Astrocyte (in vitro differentiated cells and primary cell): ENCODE measurements around the gene SELENBP1. TPM values are rescaled to one million over a fixed set of nuclear protein-coding genes. Genes with fewer than 3 reads are reported as not detected.

Source experiments
- DNase-seq: peaks from one replicate; pipeline ENCODE4 v3.0.0-alpha.2; 2010; ENCODE audit warnings: low read depth
- FAIRE-seq: peaks from 2 replicates; lab custom pipeline; 2011; peaks lifted over from hg19 to GRCh38; lab: Jason Lieb, UNC
- H2AFZ ChIP-seq: 2 replicates; pipeline ENCODE4 v1.6.0; 2012; ENCODE audit warnings: low read depth, low read length, inconsistent platforms
- H3K27ac ChIP-seq: 2 replicates; pipeline ENCODE4 v1.5.1; 2011; ENCODE audit warnings: low read depth, low read length, inconsistent platforms
- H3K27me3 ChIP-seq: 2 replicates; pipeline ENCODE4 v1.6.0; 2011; ENCODE audit warnings: low read length, inconsistent platforms; ENCODE audit not compliant: insufficient read depth
- H3K36me3 ChIP-seq: 2 replicates; pipeline ENCODE4 v1.5.1; 2011; ENCODE audit warnings: low read length, inconsistent platforms; ENCODE audit not compliant: insufficient read depth
- H3K4me1 ChIP-seq: 2 replicates; pipeline ENCODE4 v1.5.1; 2011; ENCODE audit warnings: low read length, inconsistent platforms; ENCODE audit not compliant: insufficient read depth
- H3K4me2 ChIP-seq: 2 replicates; pipeline ENCODE4 v1.6.0; 2012; ENCODE audit warnings: low read length, inconsistent platforms
- H3K4me3 ChIP-seq: 2 replicates; pipeline ENCODE4 v1.5.1; 2011; ENCODE audit warnings: low read depth, mild to moderate bottlenecking, low read length, inconsistent platforms; ENCODE audit not compliant: insufficient read depth
- H3K79me2 ChIP-seq: 2 replicates; pipeline ENCODE4 v1.6.0; 2012; ENCODE audit warnings: mild to moderate bottlenecking, low read length, inconsistent platforms; ENCODE audit not compliant: insufficient read depth
- H3K9ac ChIP-seq: 2 replicates; pipeline ENCODE4 v1.6.0; 2012; ENCODE audit warnings: mild to moderate bottlenecking, low read length, inconsistent platforms
- H3K9me3 ChIP-seq: 2 replicates; pipeline ENCODE4 v1.5.1; 2012; ENCODE audit warnings: low read depth, mild to moderate bottlenecking, low read length, inconsistent platforms; ENCODE audit not compliant: insufficient read depth
- H4K20me1 ChIP-seq: 2 replicates; pipeline ENCODE4 v1.6.0; 2012; ENCODE audit warnings: low read length, inconsistent platforms; ENCODE audit not compliant: insufficient read depth
- H3K27ac Mint-ChIP-seq: one replicate; pipeline ENCODE4 v1.8.0; 2021; ENCODE audit warnings: mild to moderate bottlenecking, mixed read lengths; ENCODE audit not compliant: unreplicated experiment
- H3K27me3 Mint-ChIP-seq: one replicate; pipeline ENCODE4 v1.8.0; 2021; ENCODE audit warnings: low read depth, mixed read lengths; ENCODE audit not compliant: unreplicated experiment
- H3K36me3 Mint-ChIP-seq: one replicate; pipeline ENCODE4 v1.8.0; 2021; ENCODE audit warnings: low read depth, mixed read lengths; ENCODE audit not compliant: unreplicated experiment
- H3K4me1 Mint-ChIP-seq: one replicate; pipeline ENCODE4 v1.8.0; 2021; ENCODE audit warnings: low read depth, mixed read lengths; ENCODE audit not compliant: unreplicated experiment
- H3K4me3 Mint-ChIP-seq: one replicate; pipeline ENCODE4 v1.8.0; 2021; ENCODE audit warnings: mild to moderate bottlenecking, moderate library complexity, mixed read lengths; ENCODE audit not compliant: unreplicated experiment
- H3K9me3 Mint-ChIP-seq: one replicate; pipeline ENCODE4 v1.8.0; 2021; ENCODE audit warnings: mild to moderate bottlenecking, mixed read lengths; ENCODE audit not compliant: unreplicated experiment
- CTCF ChIP-seq: IDR thresholded peaks from 2 replicates; pipeline ENCODE4 v1.5.1; 2011; ENCODE audit warnings: low read depth, mild to moderate bottlenecking, inconsistent platforms, low read length, moderate library complexity; ENCODE audit not compliant: insufficient read depth
- EZH2 ChIP-seq: IDR thresholded peaks from 2 replicates; pipeline ENCODE4 v1.6.1; 2012; ENCODE audit warnings: mild to moderate bottlenecking, low read length, inconsistent platforms; ENCODE audit not compliant: insufficient read depth
- total RNA-seq: library from RNA; stranded (reverse); gene quantifications from 2 replicates; pipeline ENCODE4 v1.2.1, GENCODE V29; 2021

SELENBP1 gene
- total RNA-seq, 1 donor from 2014 or later = 7.3 TPM

DNA sequence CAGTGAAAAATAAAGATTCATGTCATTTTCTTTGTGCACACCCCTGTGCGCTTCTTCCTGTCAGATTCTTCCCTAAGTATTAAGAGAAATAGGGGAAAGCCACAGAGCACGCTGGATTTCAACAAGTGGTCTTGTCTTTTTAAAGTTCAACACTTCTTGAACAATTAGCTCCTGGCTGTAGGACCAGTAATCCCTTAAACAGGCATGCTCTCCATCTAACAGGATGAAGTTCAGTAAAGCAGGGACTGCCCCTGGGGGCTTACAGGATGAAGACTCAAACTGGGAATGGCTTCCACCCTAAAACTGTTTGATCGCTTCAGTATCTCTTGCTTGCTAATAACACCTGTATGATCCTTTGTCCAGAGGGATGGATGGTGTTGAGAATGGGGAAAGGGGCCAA is 31.1 kb upstream of the SELENBP1 start:
- peaks cover 67% of the 10 kb centered on the region for H3K36me3 ChIP-seq
- no peak for TF ChIP-seq CTCF
- TF ChIP-seq EZH2 = no peak
- peaks cover 18% of the 10 kb centered on the region for H3K36me3 Mint-ChIP-seq
- peaks cover 50% of the 10 kb centered on the region for H4K20me1 ChIP-seq
- H3K27me3 ChIP-seq = no peaks in the 10 kb centered on the region
- no peak overlapping the region for H3K4me3 Mint-ChIP-seq
- H3K27ac Mint-ChIP-seq = no peak overlapping the region
- no peaks in the 10 kb centered on the region for H3K9me3 ChIP-seq
- peaks cover 36% of the 10 kb centered on the region for H3K79me2 ChIP-seq
- DNase-seq (no peak), FAIRE-seq (no peak)
- H3K4me3 ChIP-seq = no peak overlapping the region
- H3K9me3 Mint-ChIP-seq = no peaks in the 10 kb centered on the region
- H3K4me2 ChIP-seq = no peak overlapping the region
- peaks cover 14% of the 10 kb centered on the region for H3K4me1 ChIP-seq
- H3K27me3 Mint-ChIP-seq = no peaks in the 10 kb centered on the region
- H3K9ac ChIP-seq = no peak overlapping the region
- no peak overlapping the region for H2AFZ ChIP-seq
- H3K4me1 Mint-ChIP-seq = peaks cover 19% of the 10 kb centered on the region
- H3K27ac ChIP-seq = no peak overlapping the region

DNA sequence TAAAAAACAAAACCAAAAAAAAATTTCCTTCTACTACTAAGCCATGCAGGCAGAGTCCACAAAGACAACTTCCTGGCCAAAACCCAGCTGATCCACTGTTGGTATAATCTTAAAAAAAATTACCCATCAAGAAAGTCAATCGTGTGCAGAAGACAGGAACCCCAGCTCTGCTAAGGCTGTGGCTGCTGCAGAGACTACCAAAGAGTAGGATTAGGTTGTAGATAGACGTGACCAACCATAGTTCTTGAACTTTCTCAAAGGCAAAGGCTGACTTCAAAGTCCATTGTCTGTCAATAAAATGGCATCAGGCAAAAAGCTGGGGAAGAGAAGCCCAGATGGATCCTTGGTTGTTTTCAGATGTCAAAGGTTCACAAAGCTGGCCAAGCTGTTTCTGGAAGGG is 30.3 kb upstream of the SELENBP1 start:
- Histone ChIP-seq H3K36me3 (peaks cover 59% of the 10 kb centered on the region), H3K27ac (no peak overlapping the region), H4K20me1 (peaks cover 50% of the 10 kb centered on the region), H3K9me3 (no peaks in the 10 kb centered on the region), H3K27me3 (no peaks in the 10 kb centered on the region), H3K9ac (no peak overlapping the region), H3K79me2 (peaks cover 36% of the 10 kb centered on the region), H2AFZ (no peak overlapping the region), H3K4me1 (peaks cover 14% of the 10 kb centered on the region), H3K4me3 (no peak overlapping the region), H3K4me2 (no peak overlapping the region)
- Mint-ChIP-seq H3K36me3 (peaks cover 18% of the 10 kb centered on the region), H3K4me3 (no peak overlapping the region), H3K9me3 (no peaks in the 10 kb centered on the region), H3K27me3 (no peaks in the 10 kb centered on the region), H3K4me1 (peaks cover 17% of the 10 kb centered on the region), H3K27ac (no peak overlapping the region)
- no peak for FAIRE-seq
- TF ChIP-seq EZH2 (no peak), CTCF (no peak)
- DNase-seq = no peak

DNA sequence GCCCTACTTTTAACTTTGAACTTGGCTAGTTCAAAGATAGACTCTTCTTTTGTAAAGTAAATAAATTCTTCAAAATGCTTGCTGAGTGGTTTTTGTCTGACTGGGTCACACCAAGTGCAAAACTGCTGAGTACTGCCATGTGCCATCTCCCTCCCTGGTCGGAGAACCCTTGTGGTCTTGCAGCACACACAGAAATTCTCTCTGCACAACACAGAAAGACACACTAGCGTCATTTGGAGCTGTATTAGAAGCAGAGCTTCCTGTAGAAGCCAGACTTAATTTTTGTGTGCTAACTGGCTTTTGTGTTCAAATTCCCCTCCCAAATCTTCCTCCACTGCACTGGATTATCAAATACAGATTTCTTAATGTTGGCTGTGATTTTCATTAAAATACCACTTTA is 29.4 kb upstream of the SELENBP1 start:
- Histone ChIP-seq H4K20me1 (peaks cover 50% of the 10 kb centered on the region), H3K9me3 (no peaks in the 10 kb centered on the region), H3K27ac (no peak overlapping the region), H3K27me3 (no peaks in the 10 kb centered on the region), H3K9ac (no peak overlapping the region), H3K4me3 (no peak overlapping the region), H2AFZ (no peak overlapping the region), H3K36me3 (peaks cover 53% of the 10 kb centered on the region), H3K79me2 (peaks cover 36% of the 10 kb centered on the region), H3K4me1 (peaks cover 14% of the 10 kb centered on the region), H3K4me2 (peak overlapping the region; percentile 95)
- DNase-seq = no peak
- no peak for FAIRE-seq
- Mint-ChIP-seq H3K27ac (peak overlapping the region; percentile 23), H3K4me3 (peak overlapping the region; percentile 96), H3K27me3 (no peaks in the 10 kb centered on the region), H3K4me1 (peaks cover 17% of the 10 kb centered on the region), H3K9me3 (no peaks in the 10 kb centered on the region), H3K36me3 (peaks cover 18% of the 10 kb centered on the region)
- TF ChIP-seq EZH2 (no peak), CTCF (no peak)
